ENCODE results near the gene IGFBP2. TPM values are rescaled to one million over a fixed set of nuclear protein-coding genes. Genes with fewer than 3 reads are reported as not detected.

IGFBP2 gene
- polyA plus RNA-seq, 1 of the 3 experiments (the other 2 are of a cell fraction), result 695 TPM

GRCh38 chr2:216670266-216671080 lies 37.3 kb downstream of the IGFBP2 start:
- H3K27ac ChIP-seq (ENCODE audit: low read depth in 2 of 2, low read length in 1 of 2), result no peak overlapping the region
- H3K27me3 ChIP-seq (ENCODE audit: insufficient read depth), result no peaks in the 10 kb centered on the region
- H3K9me3 ChIP-seq, result no peaks in the 10 kb centered on the region
- peaks cover 0 to 7% of the 10 kb centered on the region in 2 experiments for H3K36me3 ChIP-seq (replicated peaks in 1 of 2; ENCODE audit: control insufficient read depth in 1 of 2, insufficient read depth in 2 of 2, low read length in 1 of 2)
- no peak overlapping the region for H2AFZ ChIP-seq (ENCODE audit: low read depth)
- H3F3A ChIP-seq (replicated peaks; ENCODE audit: insufficient read depth), result peaks cover under 1% of the 10 kb centered on the region
- 72% methylated on average over 17 of the region's 17 CpGs for WGBS (ENCODE audit: low lambda C conversion rate)
- no peak for DNase-seq
- no peak overlapping the region for H3K9ac ChIP-seq
- CTCF ChIA-PET, result interaction anchor here (1.1 to 24.7 kb wide), 6 partner anchors 12 to 1086 kb away, joined by 3 to 614 read pairs (median 4); no protein-coding TSS in a partner anchor
- POLR2A ChIA-PET, result no interaction called here
- no peaks in the 10 kb centered on the region for H4K20me1 ChIP-seq (ENCODE audit: insufficient read depth)
- H3K4me3 ChIP-seq (ENCODE audit: low read depth in 2 of 2, low read length in 1 of 2), result no peak overlapping the region
- H3K79me2 ChIP-seq (ENCODE audit: insufficient read depth), result no peaks in the 10 kb centered on the region
- TF ChIP-seq SMC3 (IDR thresholded peaks at IDR 0.05; ENCODE audit: low read depth, low read length) (no peak), RXRA (IDR thresholded peaks at IDR 0.05; ENCODE audit: borderline replicate concordance, low read depth) (no peak), RAD21 (IDR thresholded peaks at IDR 0.05; ENCODE audit: low read length) (no peak), MXI1 (IDR thresholded peaks at IDR 0.05; ENCODE audit: low read depth, low read length) (no peak), ZBTB33 (IDR thresholded peaks at IDR 0.05; ENCODE audit: borderline replicate concordance, low read depth) (no peak)
- no peaks in the 10 kb centered on the region for H3K9me2 ChIP-seq
- H3K4me2 ChIP-seq, result no peak overlapping the region
- H3K4me1 ChIP-seq (ENCODE audit: control insufficient read depth in 1 of 2, insufficient read depth in 2 of 2, low read depth in 1 of 2, low read length in 1 of 2), result peaks cover 2 to 11% of the 10 kb centered on the region in 2 experiments; a peak in 2 of 4 replicates

DNA sequence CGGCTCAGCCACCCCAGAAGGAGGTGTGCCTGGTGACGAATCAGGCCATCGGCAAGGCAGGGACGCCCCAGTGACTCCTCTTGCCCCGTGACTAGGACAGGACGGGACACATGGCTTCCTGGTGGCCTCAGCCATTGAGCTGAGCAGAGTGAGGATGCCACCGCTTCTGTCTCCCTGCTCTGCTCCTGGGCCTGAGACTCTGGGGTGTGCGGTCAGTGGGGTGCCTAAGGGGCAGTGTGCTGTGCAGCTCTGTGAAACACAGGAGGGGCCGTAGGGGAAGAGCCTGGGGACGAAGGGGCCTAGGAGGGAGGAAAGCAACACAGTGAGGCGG lies 37.8 kb downstream of the IGFBP2 start:
- Histone ChIP-seq H2AFZ (ENCODE audit: low read depth) (no peak overlapping the region), H3K4me3 (ENCODE audit: low read depth in 2 of 2, low read length in 1 of 2) (no peak overlapping the region), H3K4me1 (ENCODE audit: control insufficient read depth in 1 of 2, insufficient read depth in 2 of 2, low read depth in 1 of 2, low read length in 1 of 2) (peaks cover 0 to 5% of the 10 kb centered on the region in 2 experiments; a peak in 2 of 4 replicates), H3K9me3 (no peaks in the 10 kb centered on the region), H3K27me3 (ENCODE audit: insufficient read depth) (no peaks in the 10 kb centered on the region), H3K9ac (no peak overlapping the region), H3F3A (replicated peaks; ENCODE audit: insufficient read depth) (peaks cover 3% of the 10 kb centered on the region), H4K20me1 (ENCODE audit: insufficient read depth) (no peaks in the 10 kb centered on the region), H3K27ac (ENCODE audit: low read depth in 2 of 2, low read length in 1 of 2) (no peak overlapping the region), H3K4me2 (no peak overlapping the region), H3K36me3 (replicated peaks in 1 of 2; ENCODE audit: control insufficient read depth in 1 of 2, insufficient read depth in 2 of 2, low read length in 1 of 2) (peaks cover 0 to 13% of the 10 kb centered on the region in 2 experiments), H3K79me2 (ENCODE audit: insufficient read depth) (no peaks in the 10 kb centered on the region), H3K9me2 (no peaks in the 10 kb centered on the region)
- CTCF ChIA-PET, result interaction anchor here (1.1 to 24.7 kb wide), 5 partner anchors 12 to 1085 kb away, joined by 4 to 614 read pairs (median 4); no protein-coding TSS in a partner anchor
- 82% methylated on average over 4 of the region's 11 CpGs for WGBS (ENCODE audit: low lambda C conversion rate)
- no peak for DNase-seq
- POLR2A ChIA-PET, result no interaction called here
- TF ChIP-seq FOXJ3 (CRISPR knock-in tag; IDR thresholded peaks at IDR 0.05) (no peak), ELF1 (IDR thresholded peaks at IDR 0.05) (no peak), RCOR1 (IDR thresholded peaks at IDR 0.05; ENCODE audit: low read length) (no peak), NRF1 (IDR thresholded peaks at IDR 0.05; ENCODE audit: low read depth, low read length) (no peak), RAD21 (IDR thresholded peaks at IDR 0.05; ENCODE audit: low read length) (no peak), POLR2AphosphoS5 (IDR thresholded peaks at IDR 0.05; ENCODE audit: low read depth, low read length) (no peak), GABPA (IDR thresholded peaks at IDR 0.05; ENCODE audit: low read depth) (no peak), RXRA (IDR thresholded peaks at IDR 0.05; ENCODE audit: borderline replicate concordance, low read depth) (no peak), SIN3A (IDR thresholded peaks at IDR 0.05; ENCODE audit: borderline replicate concordance, low read depth, low read length) (no peak), TCF12 (IDR thresholded peaks at IDR 0.05) (no peak), ZBTB33 (IDR thresholded peaks at IDR 0.05; ENCODE audit: borderline replicate concordance, low read depth) (no peak), EZH2phosphoT487 (IDR thresholded peaks at IDR 0.05; ENCODE audit: borderline replicate concordance, low read depth) (no peak), SMC3 (IDR thresholded peaks at IDR 0.05; ENCODE audit: low read depth, low read length) (no peak), YY1 (IDR thresholded peaks at IDR 0.05; ENCODE audit: low read depth) (no peak), MXI1 (IDR thresholded peaks at IDR 0.05; ENCODE audit: low read depth, low read length) (no peak)
- TF ChIP-seq, protein P1, sequence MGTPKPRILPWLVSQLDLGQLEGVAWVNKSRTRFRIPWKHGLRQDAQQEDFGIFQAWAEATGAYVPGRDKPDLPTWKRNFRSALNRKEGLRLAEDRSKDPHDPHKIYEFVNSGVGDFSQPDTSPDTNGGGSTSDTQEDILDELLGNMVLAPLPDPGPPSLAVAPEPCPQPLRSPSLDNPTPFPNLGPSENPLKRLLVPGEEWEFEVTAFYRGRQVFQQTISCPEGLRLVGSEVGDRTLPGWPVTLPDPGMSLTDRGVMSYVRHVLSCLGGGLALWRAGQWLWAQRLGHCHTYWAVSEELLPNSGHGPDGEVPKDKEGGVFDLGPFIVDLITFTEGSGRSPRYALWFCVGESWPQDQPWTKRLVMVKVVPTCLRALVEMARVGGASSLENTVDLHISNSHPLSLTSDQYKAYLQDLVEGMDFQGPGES (IDR thresholded peaks at IDR 0.05; ENCODE audit: low read depth, low read length), result no peak
- TF ChIP-seq, protein P2, sequence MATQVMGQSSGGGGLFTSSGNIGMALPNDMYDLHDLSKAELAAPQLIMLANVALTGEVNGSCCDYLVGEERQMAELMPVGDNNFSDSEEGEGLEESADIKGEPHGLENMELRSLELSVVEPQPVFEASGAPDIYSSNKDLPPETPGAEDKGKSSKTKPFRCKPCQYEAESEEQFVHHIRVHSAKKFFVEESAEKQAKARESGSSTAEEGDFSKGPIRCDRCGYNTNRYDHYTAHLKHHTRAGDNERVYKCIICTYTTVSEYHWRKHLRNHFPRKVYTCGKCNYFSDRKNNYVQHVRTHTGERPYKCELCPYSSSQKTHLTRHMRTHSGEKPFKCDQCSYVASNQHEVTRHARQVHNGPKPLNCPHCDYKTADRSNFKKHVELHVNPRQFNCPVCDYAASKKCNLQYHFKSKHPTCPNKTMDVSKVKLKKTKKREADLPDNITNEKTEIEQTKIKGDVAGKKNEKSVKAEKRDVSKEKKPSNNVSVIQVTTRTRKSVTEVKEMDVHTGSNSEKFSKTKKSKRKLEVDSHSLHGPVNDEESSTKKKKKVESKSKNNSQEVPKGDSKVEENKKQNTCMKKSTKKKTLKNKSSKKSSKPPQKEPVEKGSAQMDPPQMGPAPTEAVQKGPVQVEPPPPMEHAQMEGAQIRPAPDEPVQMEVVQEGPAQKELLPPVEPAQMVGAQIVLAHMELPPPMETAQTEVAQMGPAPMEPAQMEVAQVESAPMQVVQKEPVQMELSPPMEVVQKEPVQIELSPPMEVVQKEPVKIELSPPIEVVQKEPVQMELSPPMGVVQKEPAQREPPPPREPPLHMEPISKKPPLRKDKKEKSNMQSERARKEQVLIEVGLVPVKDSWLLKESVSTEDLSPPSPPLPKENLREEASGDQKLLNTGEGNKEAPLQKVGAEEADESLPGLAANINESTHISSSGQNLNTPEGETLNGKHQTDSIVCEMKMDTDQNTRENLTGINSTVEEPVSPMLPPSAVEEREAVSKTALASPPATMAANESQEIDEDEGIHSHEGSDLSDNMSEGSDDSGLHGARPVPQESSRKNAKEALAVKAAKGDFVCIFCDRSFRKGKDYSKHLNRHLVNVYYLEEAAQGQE (IDR thresholded peaks at IDR 0.05; ENCODE audit: low read depth, low read length), result no peak
